NCI-H2107 treated with DMSO at 0.1 percent for 48 hours (cell line): ENCODE measurements around the gene PLA2G4B.

Experiments
- DNase-seq: peaks from one replicate; lab custom pipeline; 2025; ENCODE audit not compliant: unreplicated experiment; lab: John Stamatoyannopoulos, UW

Gene PLA2G4B

GRCh38 chr15:41806291-41807181 lies 32.1 kb upstream of the PLA2G4B start:
- peak; percentile 27 for DNase-seq

- no peak for DNase-seq
Observed at GRCh38 chr15:41809121-41809520, 29.5 kb upstream of the PLA2G4B start.

- DNase-seq: no peak
Observed at GRCh38 chr15:41809526-41810220, 29.0 kb upstream of the PLA2G4B start.

DNA sequence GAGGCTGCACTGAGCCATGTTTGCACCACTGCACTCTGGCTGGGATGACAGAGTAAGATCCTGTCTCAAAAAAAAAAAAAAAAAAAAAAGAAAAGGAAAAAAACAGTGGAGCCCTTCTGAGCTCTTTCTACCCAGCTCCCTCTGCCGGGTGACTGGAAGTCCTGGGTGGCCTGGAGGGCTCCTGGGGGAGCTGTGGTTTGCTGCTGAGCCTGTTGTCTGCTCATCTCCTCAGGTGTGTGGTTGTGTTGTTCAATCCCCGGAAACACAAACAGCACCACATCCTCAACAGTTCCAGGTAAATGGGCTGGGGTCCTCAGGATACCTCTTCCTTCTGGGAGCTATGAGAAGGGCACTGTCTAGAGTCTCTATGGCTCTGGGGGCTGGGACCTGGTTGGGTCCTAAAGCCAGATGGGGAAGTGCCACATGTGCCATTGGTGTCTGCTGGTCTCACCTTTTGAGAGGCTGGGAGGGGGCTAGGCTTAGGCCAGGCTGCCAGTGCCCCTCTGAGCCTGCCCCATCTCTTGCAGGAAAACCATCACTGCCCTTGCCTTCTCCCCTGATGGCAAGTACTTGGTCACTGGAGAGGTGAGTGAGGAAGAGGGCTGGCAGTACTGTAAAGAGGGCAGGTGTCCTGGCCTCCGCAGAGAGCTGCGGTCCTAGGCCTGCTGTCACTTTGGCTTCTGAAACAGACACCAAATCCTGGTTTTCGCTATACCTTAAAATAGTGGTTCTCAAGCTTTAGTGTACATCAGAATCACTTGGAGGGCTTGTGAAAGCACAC lies 27.8 kb upstream of the PLA2G4B start:
- no peak for DNase-seq

DNA sequence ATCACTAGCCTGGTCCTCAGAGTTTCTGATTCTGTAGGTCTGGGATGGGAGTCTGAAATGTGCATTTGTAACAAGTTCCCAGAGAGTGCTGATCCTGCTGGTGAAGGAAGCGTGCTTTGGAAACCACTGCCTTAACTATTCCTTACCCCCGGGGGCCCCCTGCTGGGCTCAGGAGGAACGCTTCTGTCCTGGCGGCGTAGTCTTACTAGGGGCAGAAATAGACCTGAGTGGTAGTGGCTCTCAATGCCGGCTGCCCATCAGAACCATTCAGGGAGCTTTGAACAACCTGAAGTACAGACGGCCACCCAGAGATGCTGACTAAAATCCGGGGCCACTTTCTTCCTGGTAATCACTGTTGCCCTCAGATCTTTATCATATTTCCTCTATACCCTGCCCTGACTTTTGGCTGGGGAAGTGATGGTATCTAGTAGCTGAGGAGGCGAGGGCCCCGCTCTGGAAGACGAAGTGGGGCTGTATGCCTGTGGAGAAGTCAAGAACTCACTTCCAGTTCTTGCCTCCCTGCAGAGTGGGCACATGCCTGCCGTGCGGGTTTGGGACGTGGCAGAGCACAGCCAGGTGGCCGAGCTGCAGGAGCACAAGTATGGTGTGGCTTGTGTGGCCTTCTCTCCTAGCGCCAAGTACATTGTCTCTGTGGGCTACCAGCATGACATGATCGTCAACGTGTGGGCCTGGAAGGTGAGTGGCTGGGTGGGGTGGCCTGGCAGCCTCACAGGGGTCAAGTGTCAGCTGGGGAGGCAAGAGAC lies 27.0 kb upstream of the PLA2G4B start:
- DNase-seq: peak; percentile 26

GRCh38 chr15:41812820-41813375 lies 25.7 kb upstream of the PLA2G4B start:
- no peak for DNase-seq

DNA sequence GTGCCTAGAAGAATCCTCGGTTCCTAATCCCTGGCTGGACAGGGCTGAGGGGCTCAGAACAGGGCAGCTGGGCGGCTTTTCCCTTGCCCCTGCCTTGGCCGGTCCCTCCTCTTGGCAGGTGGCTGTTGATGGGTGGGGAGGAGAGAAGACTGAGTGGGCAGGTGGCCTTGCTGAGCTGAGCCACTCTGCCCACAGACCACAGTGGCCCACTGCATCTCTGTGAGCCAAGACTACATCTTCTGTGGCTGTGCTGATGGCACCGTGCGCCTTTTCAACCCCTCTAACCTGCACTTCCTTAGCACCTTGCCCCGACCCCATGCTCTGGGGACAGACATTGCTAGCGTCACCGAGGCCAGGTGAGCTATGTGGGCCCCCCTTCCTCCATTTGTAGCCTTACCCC lies 25.2 kb upstream of the PLA2G4B start:
- no peak for DNase-seq

DNA sequence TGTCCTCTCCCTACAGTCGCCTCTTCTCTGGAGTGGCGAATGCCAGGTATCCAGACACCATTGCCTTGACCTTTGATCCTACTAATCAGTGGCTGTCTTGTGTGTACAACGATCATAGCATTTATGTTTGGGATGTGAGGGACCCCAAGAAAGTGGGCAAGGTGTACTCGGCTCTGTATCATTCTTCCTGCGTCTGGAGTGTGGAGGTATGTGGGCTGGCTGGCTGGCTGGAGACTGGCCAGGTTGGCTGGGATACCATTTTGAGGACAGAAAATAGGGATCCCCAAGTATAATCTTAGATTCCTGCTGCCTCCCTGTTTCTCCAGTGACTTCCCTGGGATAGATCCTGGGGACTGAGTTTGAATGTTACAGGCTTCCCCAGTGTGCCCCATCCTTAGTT lies 24.1 kb upstream of the PLA2G4B start:
- DNase-seq: no peak

- no peak for DNase-seq
Observed at GRCh38 chr15:41816788-41817187, 21.9 kb upstream of the PLA2G4B start.

GRCh38 chr15:41817327-41817726 lies 21.3 kb upstream of the PLA2G4B start:
- no peak for DNase-seq

DNA sequence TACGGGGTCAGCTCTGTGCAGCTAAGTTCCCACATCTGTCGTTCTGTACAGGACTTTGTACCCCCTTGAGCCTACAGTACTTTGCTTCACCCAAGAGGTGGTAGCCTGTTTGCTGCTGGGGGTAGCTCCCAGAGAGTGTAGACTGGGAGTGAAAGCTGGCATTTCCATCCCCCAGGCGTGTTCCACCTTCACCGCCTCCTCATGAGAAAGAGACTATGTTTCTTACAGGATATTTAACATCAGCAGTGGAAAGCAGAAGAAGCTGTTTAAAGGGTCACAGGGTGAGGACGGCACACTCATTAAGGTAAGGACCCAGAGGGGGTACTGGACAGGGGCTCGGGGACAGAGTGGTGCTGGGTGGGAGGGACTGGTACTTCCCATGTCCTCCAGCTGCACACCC lies 20.9 kb upstream of the PLA2G4B start:
- no peak for DNase-seq

GRCh38 chr15:41819455-41820050 lies 19.1 kb upstream of the PLA2G4B start:
- no peak for DNase-seq

GRCh38 chr15:41820791-41821423 lies 17.7 kb upstream of the PLA2G4B start:
- no peak for DNase-seq

- no peak for DNase-seq
Observed at GRCh38 chr15:41821831-41822230, 16.8 kb upstream of the PLA2G4B start.

GRCh38 chr15:41822471-41822870 lies 16.2 kb upstream of the PLA2G4B start:
- no peak for DNase-seq

- no peak for DNase-seq
Observed at GRCh38 chr15:41822957-41823356, 15.7 kb upstream of the PLA2G4B start.

DNA sequence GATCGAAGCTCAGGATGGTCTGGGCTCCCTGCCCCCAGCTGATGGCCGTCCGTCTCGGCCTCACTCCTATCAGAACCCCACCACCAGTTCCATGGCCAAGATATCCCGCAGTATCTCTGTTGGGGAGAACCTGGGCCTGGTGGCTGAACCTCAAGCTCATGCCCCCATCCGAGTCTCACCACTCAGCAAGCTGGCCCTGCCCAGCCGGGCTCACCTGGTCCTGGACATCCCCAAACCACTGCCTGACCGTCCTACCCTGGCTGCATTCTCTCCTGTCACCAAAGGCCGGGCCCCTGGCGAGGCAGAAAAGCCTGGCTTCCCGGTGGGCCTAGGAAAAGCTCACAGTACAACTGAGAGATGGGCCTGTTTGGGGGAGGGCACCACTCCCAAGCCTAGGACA lies 15.1 kb upstream of the PLA2G4B start:
- no peak for DNase-seq

DNA sequence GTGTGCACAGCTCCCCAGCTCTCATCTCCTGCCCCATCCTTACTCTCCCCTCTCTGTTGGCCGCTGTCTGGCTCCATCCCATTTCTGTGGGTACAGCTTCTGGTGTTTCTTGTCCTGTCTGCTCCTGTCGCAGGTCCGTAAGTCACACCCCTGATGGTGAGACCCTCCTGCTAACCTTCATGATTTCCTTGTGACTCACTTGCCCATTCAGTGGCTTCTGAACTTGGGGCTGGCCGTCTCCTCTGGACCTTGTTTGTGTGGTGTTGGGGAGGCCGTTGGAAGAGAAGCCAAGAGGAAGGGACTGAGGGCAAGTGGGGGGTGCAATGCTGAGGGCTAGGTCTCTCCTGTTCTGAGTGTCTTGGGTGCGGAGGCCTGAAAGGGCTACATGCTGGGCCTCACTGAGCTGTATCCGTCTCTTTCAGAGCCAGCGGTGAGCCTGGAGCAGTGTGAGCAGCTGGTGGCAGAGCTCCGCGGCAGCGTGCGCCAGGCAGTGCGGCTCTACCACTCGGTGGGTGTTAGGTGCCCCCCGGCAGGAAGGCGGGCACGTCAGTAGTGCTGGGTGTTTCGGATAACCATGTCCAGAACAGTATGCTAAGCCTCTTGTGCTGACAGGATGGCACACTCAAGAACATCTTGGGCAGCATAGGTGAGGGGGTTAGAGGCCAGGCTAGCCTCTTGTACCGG lies 14.4 kb upstream of the PLA2G4B start:
- DNase-seq: no peak

DNA sequence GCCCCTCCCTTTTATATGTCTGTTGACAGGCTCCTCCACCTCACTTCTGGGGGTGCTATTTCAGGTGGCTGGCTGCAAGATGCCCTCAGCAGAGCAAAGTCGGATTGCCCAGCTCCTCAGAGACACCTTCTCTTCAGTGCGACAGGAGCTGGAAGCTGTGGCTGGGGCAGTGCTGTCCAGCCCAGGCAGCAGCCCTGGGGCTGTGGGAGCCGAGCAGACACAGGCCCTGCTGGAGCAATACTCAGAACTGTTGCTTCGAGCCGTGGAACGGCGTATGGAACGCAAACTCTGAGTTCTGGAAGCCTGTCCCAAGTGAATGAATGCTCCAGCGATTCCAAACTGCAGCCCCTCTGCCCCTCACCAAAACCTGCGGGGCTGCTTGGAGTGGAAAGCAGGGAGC lies 13.5 kb upstream of the PLA2G4B start:
- DNase-seq: no peak
